Posterior cingulate gyrus (tissue), 11 donors: Measurements from ENCODE around the gene TBXT.
A peak's percentile ranks its signal among the peaks of the same experiment; 100 is the strongest.
"Not testable (repeated sequence)": the region's sequence is repeated elsewhere in the genome, so short reads cannot be mapped to it uniquely, and the experiment has no call there.

Experiments
- DNase-seq, 10 donors: peaks; one replicate each; pipeline versions ENCODE4 v3.0.0 to v3.0.0-alpha.2; 2020 to 2021; ENCODE audit warnings: mixed read lengths in 3 of 10
- intact Hi-C: fragments of 100-400 bp; cut with DNase I; formaldehyde crosslinking; loops from one replicate; pipeline ENCODE4 v1.15.1; 2023

Gene TBXT

GRCh38 chr6:166172546-166172945 lies 4.9 kb upstream of the TBXT start:
- intact Hi-C loops: no loop called here
- DNase-seq: no peak

DNA sequence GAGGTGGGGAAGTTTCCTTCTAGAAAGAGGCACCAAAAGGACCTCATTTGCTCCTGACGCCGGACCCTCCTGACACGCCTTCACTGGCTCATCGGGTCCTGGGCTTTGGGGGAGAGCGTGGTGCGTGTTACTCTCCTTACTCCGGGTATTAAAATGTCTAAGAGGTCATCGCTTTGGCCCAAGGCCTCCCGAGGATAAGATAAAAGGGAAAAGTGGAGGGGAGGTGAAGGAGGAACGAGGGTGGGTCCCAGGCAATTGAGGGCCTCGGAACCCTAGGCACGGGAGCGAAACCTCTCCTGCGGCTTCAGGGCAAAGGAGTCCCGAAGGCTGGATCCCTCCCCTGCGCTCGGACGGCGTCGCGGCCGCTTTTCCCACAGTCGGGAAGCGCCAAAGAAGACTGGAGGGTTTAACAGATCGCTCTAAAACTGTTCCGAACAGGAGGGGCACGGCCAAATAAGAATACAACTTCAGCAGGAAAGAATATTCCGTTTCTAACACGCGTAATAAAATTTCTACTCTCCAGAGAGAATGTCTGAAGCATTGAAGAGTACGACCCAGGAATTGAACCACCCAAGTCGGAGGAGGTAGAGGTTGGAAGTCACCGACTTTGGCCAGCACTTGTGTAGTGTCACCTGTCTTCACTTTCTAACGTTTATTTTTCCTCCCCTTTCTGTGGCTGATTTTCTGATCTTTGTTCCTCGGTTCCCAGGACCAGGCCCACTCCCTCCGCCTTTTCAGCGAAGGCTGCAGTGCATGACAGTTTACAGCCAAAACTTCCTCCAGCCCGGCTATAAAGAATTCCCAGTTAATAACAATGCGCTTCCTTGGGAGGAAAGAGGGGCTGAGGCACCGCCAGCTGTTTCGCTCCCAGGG lies 2.1 kb upstream of the TBXT start:
- DNase-seq: no peak
- intact Hi-C loops: no loop called here

DNA sequence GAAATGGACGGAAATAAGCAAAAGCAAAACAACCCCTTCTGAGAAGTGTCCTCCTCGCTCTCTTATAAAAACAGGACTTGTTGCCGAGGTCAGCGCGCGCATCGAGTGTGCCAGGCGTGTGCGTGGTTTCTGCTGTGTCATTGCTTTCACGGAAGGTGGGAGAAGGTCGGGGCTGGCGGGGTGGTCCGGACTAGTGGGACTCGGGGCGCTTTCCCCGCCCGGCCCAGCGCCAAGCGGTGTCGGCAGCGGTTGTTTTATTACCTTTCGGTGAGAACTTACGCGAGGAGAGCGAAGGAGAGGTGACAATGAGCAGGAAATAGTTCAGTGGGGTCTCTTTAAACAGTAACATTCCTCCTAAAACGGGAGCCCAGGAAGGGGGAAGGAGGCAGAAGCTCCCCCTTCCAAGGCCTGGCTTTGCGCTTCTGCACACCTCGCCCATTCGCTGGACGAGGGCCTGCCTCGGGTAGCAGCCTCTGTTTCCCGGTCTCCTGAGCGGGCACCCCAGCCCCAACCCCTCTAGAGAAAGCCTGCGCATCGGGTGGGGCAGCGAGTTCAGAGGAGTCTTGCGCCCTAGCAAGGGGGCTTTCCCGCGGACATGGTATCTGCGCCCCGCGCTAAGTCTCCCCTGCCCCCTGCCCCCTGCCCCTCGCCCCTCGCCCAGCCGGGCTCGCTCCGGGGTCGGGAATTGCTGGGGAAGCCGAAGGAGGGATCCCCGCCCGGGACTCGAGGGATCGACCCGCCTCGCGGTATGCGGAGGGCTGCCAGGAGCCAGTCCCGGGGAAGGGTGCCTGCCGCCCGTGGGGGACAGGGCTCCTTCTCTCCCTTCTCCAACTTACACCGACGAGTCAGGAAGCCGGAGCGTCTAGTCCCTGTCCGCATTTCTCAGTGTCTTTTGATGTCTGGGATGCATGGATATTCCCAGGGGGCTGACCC lies 1.2 kb upstream of the TBXT start:
- intact Hi-C loops: no loop called here
- DNase-seq: no peak

- DNase-seq: peak in 1 of 10 donors; percentile 77
- intact Hi-C loops: no loop called here
These were observed 356 bp downstream of the TBXT start for GRCh38 chr6:166167258-166167731.

GRCh38 chr6:166166314-166167257 lies 1.1 kb downstream of the TBXT start:
- intact Hi-C loops: no loop called here
- no peak for DNase-seq

- intact Hi-C loops: no loop called here
- DNase-seq: no peak
These were observed 1.9 kb downstream of the TBXT start for GRCh38 chr6:166165558-166166313.

GRCh38 chr6:166162599-166163342 lies 4.9 kb downstream of the TBXT start:
- intact Hi-C loops: no loop called here
- DNase-seq: no peak

DNA sequence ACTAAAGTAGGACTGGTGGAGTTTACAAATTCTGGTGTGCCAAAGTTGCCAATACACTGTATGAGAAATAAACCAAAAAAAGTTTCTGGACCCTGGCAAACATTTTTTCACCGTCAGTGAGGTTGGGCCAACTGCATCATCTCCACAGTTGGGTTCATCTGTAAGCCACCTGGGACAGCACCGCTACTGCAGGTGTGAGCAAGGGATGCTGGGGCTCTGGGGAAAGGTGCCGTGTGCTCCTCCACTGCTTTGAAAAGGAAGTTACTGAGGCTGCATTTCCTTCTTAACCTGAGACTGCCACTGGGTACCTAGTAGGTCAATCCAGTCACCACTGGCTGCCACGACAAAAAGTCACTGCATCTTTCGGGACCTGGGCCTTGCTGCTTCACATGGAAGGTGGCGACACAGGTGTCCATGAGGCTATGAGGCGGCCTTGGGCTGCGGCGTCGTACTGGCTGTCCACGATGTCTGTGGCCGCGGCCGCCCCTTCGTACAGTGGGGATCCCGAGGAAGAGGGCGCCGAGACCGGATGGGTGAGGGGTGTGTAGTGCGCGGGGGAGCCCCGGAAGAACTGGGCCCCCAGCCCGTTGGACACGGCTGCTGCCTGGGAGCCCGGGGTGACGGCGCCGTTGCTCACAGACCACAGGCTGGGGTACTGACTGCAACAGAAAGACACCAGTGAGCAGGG lies 9.6 kb downstream of the TBXT start:
- intact Hi-C loops: loop anchor here (2.0 to 5.0 kb wide), 2 partner anchors 119 to 243 kb away; no protein-coding TSS in a partner anchor
- DNase-seq: peak in 1 of 10 donors; percentile 84

- no peak for DNase-seq
These were observed 10.7 kb downstream of the TBXT start for GRCh38 chr6:166156942-166157341.

DNA sequence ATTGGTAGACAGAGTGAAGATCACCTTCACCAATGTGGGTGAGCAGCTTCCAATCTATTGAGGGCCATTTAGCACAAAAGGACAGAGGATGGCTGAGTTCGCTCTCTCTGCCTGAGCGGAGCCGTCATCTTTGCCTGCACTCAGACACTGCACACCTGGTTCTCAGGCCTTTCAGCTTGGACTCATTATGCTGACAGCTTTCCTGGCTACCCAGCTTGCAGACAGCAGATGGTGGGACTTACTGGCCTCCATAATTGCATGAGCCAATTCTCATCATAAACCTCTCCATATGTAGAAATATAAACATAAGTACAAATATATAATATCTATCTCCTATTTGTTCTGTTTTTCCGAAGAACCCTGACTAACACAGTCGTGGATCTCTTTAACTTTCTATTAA lies 13.7 kb downstream of the TBXT start:
- DNase-seq: no peak
- intact Hi-C loops: no loop called here

More at GRCh38 chr6:166156942-166157341, 10.7 kb downstream of the TBXT start:
- intact Hi-C loops: loop anchor here (2.0 to 5.0 kb wide), 2 partner anchors 120 to 244 kb away; no protein-coding TSS in a partner anchor

DNA sequence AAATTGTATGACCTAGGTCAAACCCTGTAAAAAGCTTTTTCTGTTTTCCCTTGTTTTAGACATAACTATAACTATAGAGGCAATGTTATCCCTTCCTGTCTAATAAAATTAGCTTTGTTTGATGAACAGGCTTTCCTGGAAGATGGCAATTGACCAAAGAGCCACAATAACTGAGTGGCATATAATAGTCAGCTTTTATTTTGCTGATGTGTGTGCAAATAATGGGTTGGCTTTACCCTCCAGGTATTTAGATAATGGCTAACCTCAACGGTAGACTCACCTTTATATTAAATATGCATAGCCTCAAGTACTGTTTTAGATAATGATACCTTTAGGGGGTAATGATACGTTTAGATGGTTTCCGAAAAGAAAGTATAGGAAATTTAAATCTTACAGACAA lies 15.0 kb downstream of the TBXT start:
- intact Hi-C loops: no loop called here
- no peak for DNase-seq

- DNase-seq: no peak
- intact Hi-C loops: no loop called here
These were observed 15.9 kb downstream of the TBXT start for GRCh38 chr6:166151798-166152197.

GRCh38 chr6:166145751-166146150 lies 21.9 kb downstream of the TBXT start:
- no peak for DNase-seq
- intact Hi-C loops: no loop called here

GRCh38 chr6:166143011-166143410 lies 24.6 kb downstream of the TBXT start:
- DNase-seq: no peak
- intact Hi-C loops: no loop called here

- no peak for DNase-seq
- intact Hi-C loops: no loop called here
These were observed 39.8 kb downstream of the TBXT start for GRCh38 chr6:166127624-166128472.

DNA sequence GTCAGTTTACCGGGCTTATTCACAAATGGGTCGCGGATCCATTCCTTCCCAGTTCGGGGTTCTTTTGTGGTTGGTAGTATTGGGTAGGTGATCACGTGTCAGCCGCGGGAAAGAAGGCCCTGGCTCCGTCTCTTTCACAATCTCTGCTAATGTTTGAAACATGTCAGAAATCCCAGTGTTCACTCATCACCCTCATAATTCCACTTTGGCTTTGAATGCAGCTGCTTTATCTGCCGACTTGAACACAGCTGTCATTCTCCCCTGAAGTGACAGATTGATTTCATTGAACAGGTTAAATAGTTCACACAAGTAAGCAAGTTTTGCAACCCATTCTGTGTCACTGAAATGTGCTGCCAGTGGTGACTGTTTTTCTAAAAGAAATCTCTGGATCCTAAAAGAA lies 44.5 kb downstream of the TBXT start:
- DNase-seq, intact Hi-C loops: not testable (repeated sequence)

GRCh38 chr6:166121726-166122125 lies 45.9 kb downstream of the TBXT start:
- intact Hi-C loops: no loop called here
- no peak for DNase-seq
